Myocyte (in vitro differentiated cells): Measurements from ENCODE around the gene TAF12. TPM values are rescaled to one million over a fixed set of nuclear protein-coding genes. Genes with fewer than 3 reads are reported as not detected.
"Not testable (repeated sequence)": the region's sequence is repeated elsewhere in the genome, so short reads cannot be mapped to it uniquely, and the experiment has no call there.

ENCODE experiments used
- DNase-seq: peaks from one replicate; pipeline ENCODE4 v3.0.0-alpha.2; 2012; ENCODE audit warnings: low read depth
- polyA plus RNA-seq: library from polyadenylated mRNA; unstranded; fragments of >200 nt; gene quantifications from one replicate; pipeline ENCODE4 v1.2.1, GENCODE V29; 2012; ENCODE audit warnings: missing spikeins
- total RNA-seq: library from RNA; depleted of rRNA; stranded (reverse); fragments of >200 nt; gene quantifications from 2 replicates; pipeline ENCODE4 v1.2.3, GENCODE V29; 2014

TAF12 gene, protein sequence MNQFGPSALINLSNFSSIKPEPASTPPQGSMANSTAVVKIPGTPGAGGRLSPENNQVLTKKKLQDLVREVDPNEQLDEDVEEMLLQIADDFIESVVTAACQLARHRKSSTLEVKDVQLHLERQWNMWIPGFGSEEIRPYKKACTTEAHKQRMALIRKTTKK
- 44.7 and 58.6 TPM in 2 replicates for total RNA-seq
- 33.7 TPM for polyA plus RNA-seq

DNA sequence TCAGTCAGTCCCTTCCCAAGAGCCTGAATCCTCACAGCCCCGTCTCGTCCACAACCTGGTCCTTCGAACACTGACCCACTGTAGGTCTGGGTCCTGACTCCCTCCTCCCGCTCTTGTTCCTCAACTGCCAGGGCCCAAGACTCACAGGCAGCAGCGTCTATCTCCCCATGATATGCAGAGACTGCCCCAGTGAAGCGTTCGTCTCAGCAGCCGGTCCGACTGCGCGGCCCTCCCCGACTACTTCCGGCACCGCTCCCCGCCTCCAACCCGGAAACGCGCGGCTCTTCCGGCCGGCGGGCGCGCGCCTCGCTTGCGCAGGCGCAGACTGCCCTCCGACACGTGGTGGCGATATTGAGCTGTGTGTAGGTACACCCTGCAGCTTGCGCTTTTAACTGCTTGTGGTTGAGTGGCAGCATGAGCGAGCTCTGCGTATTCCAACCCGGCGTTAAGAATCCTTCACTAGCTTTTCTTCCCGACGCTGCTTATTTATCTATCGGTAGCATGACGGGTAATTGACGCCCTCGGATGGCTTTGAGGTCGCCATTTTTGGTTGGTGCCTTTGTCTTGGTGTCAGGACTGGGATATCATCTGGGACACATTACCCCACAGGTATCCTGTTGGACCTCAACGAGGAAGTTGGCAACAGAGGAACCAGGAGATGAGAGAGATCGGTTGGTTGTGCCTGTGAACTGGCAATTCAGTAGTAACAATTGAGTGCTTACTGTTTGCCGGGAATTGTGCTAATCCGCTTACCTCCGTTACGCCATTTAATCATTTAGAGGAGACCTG is at the start of gene TAF12:
TSS of gene TAF12 (minus strand) at position 221 of the 789 bp plus-strand sequence. CDS start 20,986 bp downstream, outside the sequence.
- peak; percentile 95 for DNase-seq

DNA sequence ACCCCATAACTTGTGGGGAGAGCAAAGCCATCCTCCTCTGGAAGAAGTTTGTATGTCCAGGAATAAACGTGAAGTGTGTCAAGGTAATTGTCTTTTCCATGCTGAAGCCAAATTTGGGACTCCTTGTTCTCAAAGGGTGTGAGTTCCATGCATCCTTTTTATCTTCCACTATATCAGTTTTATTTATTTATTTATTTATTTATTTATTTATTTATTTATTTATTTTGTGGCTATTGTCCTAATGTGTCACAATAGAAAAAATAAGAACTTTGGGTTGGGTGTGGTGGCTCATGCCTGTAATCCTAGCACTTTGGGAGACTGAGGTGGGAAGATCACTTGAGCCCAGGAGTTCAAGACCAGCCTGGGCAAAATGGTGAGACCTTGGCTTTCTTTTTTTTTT is 48.8 kb upstream of the TAF12 start:
- DNase-seq, result not testable (repeated sequence)

DNA sequence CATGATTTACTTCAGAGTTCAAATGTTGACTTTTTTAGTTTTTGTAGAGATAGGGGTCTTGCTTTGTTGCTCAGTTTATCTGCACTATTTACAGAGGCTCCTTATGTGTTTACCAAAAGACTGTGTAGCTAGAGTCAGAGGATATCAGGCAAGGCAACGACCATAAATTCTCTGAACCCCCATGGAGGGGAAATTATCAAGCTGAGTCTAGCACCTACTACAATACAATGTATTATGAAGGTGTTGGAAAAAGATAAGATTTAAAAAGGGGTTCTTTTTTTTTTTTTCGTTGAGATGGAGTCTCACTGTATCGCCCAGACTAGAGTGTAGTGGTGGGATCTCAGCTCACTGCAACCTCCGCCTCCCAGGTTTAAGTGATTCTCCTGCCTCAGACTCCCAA is 42.1 kb upstream of the TAF12 start:
- no peak for DNase-seq

DNA sequence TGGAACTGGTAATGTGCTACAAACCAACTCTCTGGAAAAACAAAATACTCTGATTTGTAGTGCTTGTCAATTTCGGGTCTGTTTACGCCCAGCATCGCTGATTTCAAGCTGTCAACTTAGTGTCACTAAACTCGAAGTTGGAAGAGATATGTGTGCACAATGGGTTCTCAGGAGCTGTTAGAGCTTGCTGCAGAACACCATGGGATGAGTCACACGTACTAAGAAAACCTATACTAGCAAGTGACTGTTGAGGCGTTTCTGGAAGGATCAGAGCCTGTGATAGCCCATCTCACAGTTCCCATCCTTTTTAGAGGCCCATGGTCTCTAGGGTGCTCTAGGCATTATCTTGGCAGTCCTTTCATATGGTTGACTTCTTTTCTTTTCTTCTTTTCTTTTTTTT is 40.0 kb upstream of the TAF12 start:
- no peak for DNase-seq

DNA sequence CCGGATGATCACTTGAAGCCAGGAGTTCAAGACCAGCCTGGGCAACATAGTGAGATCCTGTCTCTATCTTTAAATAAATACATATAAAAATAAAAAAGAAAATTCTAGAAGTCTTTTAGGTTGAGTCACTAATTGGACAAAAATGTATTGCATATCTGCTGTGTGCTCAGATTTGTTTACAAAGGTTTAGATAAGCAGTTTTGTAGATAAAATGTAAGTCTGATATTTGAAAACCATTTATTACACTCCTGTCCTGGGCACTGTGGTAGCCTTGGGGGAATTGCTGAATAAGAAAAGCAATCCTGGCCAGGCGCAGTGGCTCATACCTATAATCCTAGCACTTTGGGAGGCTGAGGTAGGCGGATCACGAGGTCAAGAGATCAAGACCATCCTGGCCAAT is 37.3 kb upstream of the TAF12 start:
- DNase-seq, result no peak

DNA sequence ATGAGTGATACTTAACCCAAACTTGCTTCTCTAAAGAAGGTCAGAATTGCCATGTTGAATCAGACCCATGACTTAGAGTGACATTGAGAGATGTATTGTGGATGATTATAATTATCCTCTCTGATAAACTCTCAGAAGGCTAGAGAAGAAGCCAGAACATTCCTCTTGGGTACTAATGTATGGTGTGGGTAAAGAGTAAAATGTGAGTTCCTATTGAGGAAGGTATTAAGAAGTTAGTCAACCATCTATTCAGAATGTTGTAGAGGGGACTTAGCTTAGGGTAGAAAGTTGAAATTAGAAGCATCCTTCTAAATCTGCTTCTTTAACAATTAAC is 33.0 kb upstream of the TAF12 start:
- no peak for DNase-seq

DNA sequence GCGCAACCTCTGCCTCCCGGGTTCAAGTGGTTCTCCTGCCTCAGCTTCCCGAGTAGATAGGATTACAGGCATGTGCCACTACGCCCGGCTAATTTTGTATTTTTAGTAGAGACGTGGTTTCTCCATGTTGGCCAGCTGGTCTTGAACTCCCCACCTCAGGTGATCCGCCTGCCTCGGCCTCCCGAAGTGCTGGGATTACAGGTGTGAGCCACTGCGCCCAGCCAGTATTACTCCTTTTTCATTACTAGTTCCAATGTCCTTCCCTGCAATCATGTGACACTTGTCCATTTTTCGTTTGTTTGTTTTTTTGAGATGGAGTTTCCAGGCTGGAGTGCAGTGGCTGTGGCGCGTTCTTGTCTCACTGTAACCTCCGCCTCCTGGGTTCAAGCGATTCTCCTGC is 30.1 kb upstream of the TAF12 start:
- not testable (repeated sequence) for DNase-seq

DNA sequence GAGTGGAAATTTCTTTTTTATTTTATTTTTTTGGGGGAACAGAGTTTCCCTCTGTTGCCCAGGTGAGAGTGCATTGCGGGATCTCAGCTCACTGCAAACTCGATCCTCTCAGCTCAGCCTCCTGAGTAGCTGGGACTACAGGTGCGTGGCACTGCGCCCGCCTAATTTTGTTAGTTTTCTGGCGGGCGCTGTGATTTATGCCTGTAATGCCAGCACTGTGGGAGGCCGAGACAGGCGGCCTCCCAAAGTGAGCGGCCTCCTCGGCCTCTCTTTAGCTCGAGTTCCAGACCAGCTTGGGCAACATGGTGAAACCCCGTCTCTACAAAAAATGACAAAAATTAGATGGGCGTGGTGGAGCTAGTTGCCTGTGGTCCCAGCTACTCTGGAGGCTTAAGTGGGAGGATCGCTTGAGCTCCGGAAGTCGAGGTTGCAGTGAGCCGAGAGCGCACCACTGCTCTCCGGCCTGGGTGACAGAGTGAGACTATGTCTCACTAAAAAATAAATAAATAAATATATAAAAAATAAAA is 28.4 kb upstream of the TAF12 start:
- DNase-seq, result no peak

DNA sequence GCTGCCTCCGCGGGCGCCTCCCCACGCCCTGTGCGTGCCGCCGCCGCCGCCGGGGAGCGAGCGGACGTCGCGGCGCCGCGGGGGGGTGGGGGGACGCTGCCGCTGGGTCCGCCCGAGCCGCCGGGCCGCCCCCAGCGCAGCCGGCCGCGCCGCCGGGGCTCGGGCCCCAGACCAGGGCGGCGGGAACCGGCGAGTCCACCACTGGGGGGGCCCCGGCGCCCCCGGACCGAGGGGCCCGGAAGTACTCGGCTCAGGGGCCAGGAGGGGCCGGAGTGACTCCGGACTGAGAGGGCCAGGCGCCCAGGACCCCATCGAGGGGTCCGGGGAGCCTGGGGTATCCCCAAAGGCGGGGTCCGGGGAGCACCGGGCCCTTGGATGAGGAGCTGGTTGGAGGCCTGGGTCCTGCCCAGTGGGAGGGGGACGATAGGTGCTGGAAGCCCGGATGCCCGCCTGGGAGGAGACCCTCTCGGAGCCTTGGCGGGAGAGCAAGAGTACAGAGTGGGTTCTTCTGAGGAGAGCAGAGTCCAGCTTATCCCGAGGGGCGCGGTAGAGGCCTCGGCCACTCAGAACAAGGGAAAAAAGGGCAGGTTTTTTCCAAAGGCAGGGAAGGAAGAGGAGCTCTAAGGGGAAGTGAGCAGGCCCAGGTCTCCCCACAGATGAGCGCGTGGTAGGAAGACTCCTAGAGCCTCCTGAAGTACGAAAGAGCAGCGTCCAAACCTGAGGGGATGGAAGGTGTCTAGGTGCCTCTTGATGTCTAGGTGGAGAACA is 26.3 kb upstream of the TAF12 start:
- DNase-seq, result peak; percentile 70

DNA sequence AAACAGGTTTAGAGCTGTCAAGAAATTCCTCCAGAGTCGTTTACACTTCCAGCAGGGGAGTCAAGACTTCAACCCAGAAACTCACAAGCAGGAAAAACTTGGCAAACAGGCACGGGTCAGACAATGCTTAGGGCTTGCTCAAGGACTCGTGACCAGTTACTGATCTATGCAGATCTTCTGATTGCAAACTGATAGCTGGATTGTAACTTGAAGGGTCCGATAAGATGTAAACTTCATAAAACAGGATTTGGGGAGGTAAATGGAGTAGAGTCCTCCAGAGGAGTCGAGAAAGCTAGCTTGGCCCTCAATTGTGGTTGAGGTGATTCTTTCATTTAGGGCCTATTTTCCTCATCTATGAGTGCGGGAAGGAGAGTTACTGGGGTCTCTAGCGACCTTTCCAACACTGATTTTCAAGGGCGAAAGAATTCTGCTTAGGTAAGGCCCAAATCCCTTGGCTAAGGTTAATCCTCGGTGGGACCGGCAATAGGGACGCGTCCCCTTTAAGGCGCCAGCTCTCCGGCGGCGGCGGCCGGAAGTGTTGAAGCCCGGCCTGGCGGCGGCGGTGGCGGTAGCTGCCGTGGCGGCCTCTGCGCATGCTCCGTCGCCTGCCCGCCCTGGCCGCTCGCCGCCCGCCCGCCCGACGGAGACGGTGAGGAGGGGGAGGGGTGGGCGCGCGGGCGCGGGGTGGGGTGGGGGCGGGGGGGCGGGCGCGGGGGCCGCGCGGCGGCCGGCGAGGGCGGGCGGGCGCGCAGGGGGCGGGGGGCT is 25.5 kb upstream of the TAF12 start, which contains the start of gene GMEB1:
TSS of gene GMEB1 (plus strand) at position 594 of the 765 bp plus-strand sequence. CDS start 14,829 bp downstream, outside the sequence.
- peak; percentile 89 for DNase-seq

DNA sequence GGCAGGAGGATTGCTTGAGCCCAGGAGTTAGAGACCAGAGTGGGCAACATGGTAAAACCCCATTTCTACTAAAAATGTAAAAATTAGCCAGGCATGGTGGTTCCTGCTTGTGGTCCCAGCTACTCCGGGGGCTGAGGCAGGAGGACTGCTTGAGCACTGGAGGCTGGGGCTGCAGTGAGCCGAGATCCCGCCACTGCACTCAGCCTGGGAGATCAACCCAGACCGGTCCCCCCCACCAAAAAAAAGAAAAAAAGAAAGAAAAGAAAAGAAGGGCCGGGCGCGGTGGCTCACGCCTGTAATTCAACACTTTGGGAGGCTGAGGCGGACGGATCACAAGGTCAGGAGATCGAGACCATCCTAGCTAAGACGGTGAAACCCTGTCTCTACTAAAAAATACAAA is 23.9 kb upstream of the TAF12 start:
- DNase-seq, result no peak

DNA sequence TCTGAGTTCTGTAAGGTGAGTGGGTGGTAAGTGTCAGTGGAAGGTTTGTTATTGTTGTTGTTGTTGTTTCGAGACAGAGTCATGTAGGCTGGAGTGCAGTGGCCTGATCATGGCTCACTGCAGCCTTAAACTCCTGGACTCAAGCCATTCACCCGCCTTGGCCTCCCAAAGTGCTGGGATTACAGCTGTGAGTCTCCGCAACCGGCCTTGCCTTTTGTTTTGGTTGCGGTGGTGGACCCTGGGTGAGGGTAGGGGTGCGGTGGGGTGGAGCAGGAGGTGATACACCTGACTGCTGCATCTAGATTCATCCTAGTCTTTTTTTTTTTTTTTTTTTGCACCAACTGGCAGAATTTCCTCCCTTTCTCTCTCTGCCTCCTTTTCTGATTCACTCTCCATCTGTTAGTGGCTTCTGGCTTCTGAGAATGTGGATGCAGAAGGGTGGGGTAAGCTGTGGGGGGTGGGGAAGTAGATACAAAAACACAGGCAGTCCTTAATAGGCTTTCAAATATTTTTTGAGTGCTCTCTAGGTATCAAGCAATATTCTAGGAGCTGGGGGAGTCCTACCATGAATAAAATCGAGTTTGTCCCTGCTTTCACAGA is 21.1 kb upstream of the TAF12 start:
- peak; percentile 67 for DNase-seq

DNA sequence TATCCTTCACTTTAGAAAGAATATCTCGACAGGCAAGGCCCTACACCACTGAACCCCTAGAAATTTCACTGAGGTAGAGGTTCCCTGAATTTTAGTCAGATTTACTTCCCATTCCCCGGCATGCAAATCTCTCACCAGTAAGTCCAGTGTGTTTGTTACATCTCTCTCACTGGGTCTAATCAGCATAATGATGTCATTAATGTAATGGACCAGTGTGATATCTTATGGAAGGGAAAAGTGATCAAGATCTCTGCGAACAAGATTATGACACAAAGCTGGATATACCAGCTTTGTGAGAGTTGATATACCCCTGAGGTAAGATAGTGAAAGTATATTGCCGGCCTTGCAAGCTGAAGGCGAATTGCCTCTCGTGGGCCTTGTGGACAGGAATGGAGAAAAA is 13.5 kb upstream of the TAF12 start:
- DNase-seq, result no peak

DNA sequence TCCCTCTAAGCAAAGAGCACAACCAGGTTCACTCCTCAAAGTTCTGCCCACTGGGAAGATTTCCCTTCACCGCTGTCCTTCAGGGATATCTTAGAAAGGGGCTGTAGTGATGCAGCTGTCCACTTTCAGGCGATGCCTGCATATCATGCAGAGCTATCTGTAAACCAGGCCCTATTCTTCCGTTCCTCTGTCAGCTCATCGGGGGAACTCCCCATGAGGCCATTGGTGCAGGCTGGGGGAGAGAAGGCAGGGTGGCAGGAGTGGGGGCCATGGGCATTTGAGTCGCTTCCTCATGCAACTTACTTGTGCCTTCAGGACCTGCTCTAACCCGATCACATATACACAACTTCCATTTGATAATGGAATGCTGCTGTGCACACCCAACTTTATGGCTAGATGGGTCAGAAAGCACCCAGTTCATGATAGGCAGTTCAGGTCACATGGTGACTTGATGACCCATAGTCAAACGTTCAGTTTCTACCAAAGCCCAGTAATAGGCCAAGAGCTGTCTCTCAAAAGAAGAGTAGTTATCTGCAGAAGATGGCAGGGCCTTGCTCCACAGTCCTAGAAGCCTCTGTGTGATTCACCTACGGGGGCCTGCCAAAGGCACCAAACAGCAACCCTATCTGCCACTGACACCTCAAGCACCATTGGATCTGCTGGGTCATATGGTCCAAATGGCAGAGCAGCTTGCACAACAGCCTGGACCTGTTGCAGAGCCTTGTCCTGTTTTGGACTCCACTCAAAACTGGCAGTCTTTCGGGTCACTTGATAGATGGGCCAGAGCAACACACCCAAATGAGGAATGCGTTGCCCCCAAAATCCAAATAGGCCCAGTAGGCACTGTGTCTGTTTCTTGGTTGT is 12.8 kb upstream of the TAF12 start:
- not testable (repeated sequence) for DNase-seq

DNA sequence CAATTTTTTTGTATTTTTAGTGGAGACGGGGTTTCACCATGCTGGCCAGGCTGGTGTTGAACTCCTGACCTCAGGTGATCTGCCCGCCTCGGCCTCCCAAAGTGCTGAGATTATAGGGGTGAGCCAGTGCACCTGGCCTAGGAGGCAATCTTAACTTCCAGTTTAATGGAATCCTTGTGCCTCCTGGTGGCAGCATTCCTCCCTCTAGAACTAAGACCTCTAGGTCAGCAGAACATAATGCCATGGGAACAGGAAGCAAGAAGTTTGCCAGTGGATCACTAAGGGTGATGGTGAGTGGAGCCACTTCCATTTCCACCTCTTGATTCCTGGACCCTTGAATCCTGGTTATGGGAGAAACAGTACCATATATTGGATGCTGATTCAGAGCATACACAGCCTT is 11.0 kb upstream of the TAF12 start:
- DNase-seq, result peak; percentile 36

DNA sequence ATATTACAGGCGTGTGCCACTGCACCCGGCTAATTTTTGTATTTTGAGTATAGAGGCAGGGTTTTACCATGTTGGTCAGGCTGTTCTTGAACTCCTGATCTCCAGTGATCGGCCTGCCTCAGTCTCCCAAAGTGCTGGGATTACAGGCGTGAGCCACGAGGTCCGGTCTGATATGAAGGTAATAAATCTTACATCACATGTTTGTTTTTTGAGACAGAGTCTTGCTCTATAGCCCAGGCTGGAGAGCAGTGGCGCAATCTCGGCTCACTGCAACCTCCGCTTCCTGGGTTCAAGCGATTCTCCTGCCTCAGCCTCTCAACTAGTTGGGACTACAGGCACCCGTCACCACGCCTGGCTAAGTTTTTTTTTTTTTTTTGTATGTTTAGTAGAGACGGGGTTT is 10.2 kb upstream of the TAF12 start:
- DNase-seq, result not testable (repeated sequence)

DNA sequence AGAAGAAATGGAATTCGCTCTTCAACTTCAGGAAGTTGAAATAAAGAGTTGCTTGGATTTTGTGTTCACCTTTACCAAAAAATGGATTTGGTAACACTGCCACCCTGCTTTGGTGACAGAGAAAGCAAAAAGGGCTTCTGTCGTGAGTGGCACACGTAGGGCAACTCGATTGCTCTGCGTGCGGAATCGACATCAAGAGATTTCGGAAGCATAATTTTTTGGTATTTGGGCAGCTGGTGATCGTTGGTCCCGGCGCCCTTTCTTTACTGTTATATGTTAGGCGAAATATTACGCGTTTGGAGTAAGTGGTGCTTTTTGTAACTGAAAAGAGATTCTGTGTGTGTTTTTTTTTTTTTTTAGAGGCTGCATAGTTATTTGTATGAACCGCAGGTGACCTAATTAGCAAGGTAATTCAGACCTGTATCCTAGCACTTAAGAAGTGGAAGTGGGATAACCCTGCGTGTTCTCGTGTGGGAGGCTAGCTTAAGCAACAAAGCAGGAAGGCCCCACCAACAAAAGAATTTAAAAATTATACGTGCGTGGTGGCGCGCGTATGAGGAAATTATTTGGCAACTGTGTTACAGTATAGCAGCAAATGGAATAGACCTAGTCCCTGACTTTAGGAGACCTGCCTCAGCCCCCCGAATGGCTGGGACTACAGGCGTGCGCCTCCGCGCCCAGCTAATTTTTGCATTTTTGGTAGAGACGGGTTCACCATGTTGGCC is 5.8 kb upstream of the TAF12 start, which contains the start of gene RNU11:
TSS of gene RNU11 (plus strand) at position 127 of the 725 bp plus-strand sequence.
- peak; percentile 97 for DNase-seq

DNA sequence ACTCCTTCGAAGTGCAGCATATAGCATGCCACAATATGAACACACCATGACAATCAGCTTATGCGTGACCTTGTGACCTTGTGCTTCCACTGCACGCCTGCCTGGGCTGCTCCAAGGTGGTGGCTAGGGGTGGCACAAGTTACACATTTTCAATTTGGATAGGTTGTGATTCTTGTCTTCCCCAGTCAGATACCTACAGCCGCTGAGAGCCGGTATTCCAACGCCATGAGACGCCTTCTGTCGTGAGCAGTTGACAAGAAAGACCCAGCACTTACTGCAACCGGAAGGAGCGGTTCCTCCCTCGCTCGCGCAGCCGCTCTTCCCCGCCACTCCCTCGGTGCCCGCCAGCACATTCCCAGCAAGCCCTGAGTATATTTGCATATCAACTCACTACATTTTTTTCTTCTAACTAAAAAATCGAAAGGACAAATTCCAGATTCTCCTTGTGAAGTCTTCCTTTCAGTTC is 5.2 kb upstream of the TAF12 start:
- peak; percentile 92 for DNase-seq

DNA sequence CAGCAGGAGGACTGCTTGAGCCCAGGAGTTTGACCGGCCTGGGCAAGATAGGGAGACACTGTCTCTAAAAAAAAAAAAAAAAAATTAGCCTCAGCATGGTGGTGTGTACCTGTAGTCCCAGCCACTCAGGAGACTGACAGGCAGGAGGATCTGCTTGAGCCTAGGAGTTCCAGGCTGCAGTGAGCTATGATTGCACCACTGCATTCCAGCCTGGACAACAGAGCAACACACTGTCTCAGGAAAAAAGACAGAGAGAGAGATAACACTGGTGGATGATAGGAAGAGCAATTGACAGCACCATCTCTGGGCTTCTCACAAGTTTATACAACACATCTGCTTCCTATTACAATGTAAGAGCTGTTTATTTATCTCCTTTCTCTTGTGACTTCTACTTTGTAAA is 3.2 kb upstream of the TAF12 start:
- no peak for DNase-seq
